Heart right ventricle (tissue), 16 donors: Measurements from ENCODE around the gene PFKFB2. TPM values are rescaled to one million over a fixed set of nuclear protein-coding genes. Genes with fewer than 3 reads are reported as not detected.
A peak's percentile ranks its signal among the peaks of the same experiment; 100 is the strongest.

ENCODE experiments used
- ATAC-seq, 8 donors: fragments of 200-7000 bp; cut with Tn5 transposase; one replicate each; pipeline ENCODE4 v1.9.1; 2020; ENCODE audit warnings: mild to moderate bottlenecking in 8 of 8, moderate library complexity in 8 of 8, moderate number of reproducible peaks in 1 of 8
- DNase-seq, 2 donors: peaks; one replicate each; pipeline ENCODE4 v3.0.0-alpha.2; 2020
- H3K27ac ChIP-seq, 10 donors: fragments of 200-600 bp; sonication (generic) in 2 of 10; one replicate each; pipeline versions ENCODE4 v1.5.0 to v1.8.0; 2020 to 2022; ENCODE audit warnings: mild to moderate bottlenecking in 3 of 10
- H3K27me3 ChIP-seq, 7 donors: fragments of 200-600 bp; one replicate each; pipeline ENCODE4 v1.8.0; 2021 to 2022; ENCODE audit warnings: mild to moderate bottlenecking in 2 of 7
- H3K36me3 ChIP-seq, 9 donors: fragments of 200-600 bp; sonication (generic) in 1 of 9; one replicate each; pipeline versions ENCODE4 v1.5.0 to v1.8.0; 2020 to 2022; ENCODE audit warnings: mild to moderate bottlenecking in 2 of 9
- H3K4me1 ChIP-seq, 9 donors: fragments of 200-600 bp; sonication (generic) in 1 of 9; one replicate each; pipeline versions ENCODE4 v1.5.0 to v1.8.0; 2020 to 2022; ENCODE audit warnings: mild to moderate bottlenecking in 4 of 9
- H3K4me3 ChIP-seq, 10 donors: fragments of 200-600 bp; sonication (generic) in 2 of 10; one replicate each; pipeline versions ENCODE4 v1.5.0 to v1.8.0; 2020 to 2022; ENCODE audit warnings: mild to moderate bottlenecking in 7 of 10, moderate library complexity in 2 of 10
- H3K9me3 ChIP-seq, 11 donors: fragments of 200-600 bp in 10 of 11; sonication (generic) in 2 of 11; one replicate each; pipeline versions ENCODE4 v1.5.0 to v1.8.0; 2013 to 2022; ENCODE audit warnings: mild to moderate bottlenecking in 2 of 11, control low read depth in 1 of 11, moderate library complexity in 1 of 11
- CTCF ChIP-seq, 9 donors: fragments of 200-600 bp; sonication (generic) in 2 of 9; IDR thresholded peaks; one replicate each; pipeline versions ENCODE4 v1.5.0 to v1.8.0; 2021 to 2022; ENCODE audit warnings: antibody characterized with exemption in 9 of 9, mild to moderate bottlenecking in 5 of 9, moderate library complexity in 1 of 9
- WGBS, 2 donors: extraction: QIAGEN DNeasy Blood & Tissue Kit; methylation state at CpG; one replicate each; pipeline ENCODE4 v1.1.7; 2013; ENCODE audit warnings: inconsistent platforms in 1 of 2; 5-methylcytosine and 5-hydroxymethylcytosine counted together
- intact Hi-C, 10 donors: fragments of 100-400 bp; cut with DNase I; formaldehyde crosslinking; loops; one replicate each; pipeline versions ENCODE4 v1.11.1 to v1.14.2; 2022
- polyA plus RNA-seq, 2 donors: library from polyadenylated mRNA; stranded (reverse); fragments of 200-250 nt; gene quantifications; one replicate each; pipeline ENCODE4 v1.2.3, GENCODE V29; 2013
- total RNA-seq, 10 donors: library from RNA; stranded (reverse); fragmentation: NEBNext Ultra II Directional in 3 of 10; extraction: Animal tissue kit (Norgen Biotek cat#: 25700) in 3 of 10; gene quantifications; one replicate each; pipeline versions ENCODE4 v1.2.1 to v1.2.4, GENCODE V29; 2021 to 2023
- donor health status: Arrhythmogenic right ventricular cardiomyopathy.
- donor health status: ischemic (EF 13 %, LVEDD 7.1; RV severe dilation, severe dysfunction).
- donor health status: healthy with polysubstance abuse.
- donor health status: DM: no; HTN: yes; CAD: no.
- donor health status: DM: no; HTN: no; CAD: no.
- donor health status: ischemic (EF 25% LVEDD 6.9; RV normal size, moderate dysfunction).
- donor health status: ischemic (EF 25% LVEDD 5.7; RV mildly dilated, moderate dysfunction).
- donor health status: healthy.
- donor health status: DM: yes; HTN: yes; CAD: no.
- donor health status: Ischemic cardiomyopathy.
- donor health status: ischemic (EF 35%, LVEDD 5.7; RV mildly dilated, moderate dysfunction).
- donor health status: nonischemic (EF 11% LVEDD 7.7; RV severe dilation, severe dysfunction).
- donor health status: DM: yes; HTN: yes; CAD: no.
- donor health status: PGD.
- donor health status: ischemic (EF 29% LVEDD 5.4; RV normal size, mild dysfunction).
- donor health status: nonischemic (EF 23%, LVEDD 6.1; RV moderate dilation, normal function).

The PFKFB2 gene
- total and polyA plus RNA-seq, 12 donors = 5.2 to 161 (median 69.2) TPM

- H3K9me3 ChIP-seq = no peaks in the 10 kb centered on the region
- H3K36me3 ChIP-seq = no peaks in the 10 kb centered on the region
- DNase-seq (no peak), ATAC-seq (no peak)
- H3K4me3 ChIP-seq = no peak overlapping the region
- H3K27me3 ChIP-seq = peaks cover 0 to 16% (median 5%) of the 10 kb centered on the region in 7 donors
- intact Hi-C loops = no loop called here
- no peak for TF ChIP-seq CTCF (IDR thresholded peaks at IDR 0.05)
- H3K4me1 ChIP-seq = peaks cover 2 to 58% (median 29%) of the 10 kb centered on the region in 9 donors
- H3K27ac ChIP-seq = peak overlapping the region in 2 of 10 donors; percentile 92 to 96
- WGBS, 2 donors = 93 to 97% methylated on average over 18 of the region's 18 CpGs
Measured at GRCh38 chr1:207027206-207027777, 25.8 kb upstream of the PFKFB2 start.

GRCh38 chr1:207027921-207028320, 25.2 kb upstream of the PFKFB2 start:
- no peak overlapping the region for H3K27ac ChIP-seq
- intact Hi-C loops = no loop called here
- peaks cover 0 to 16% (median 5%) of the 10 kb centered on the region in 7 donors for H3K27me3 ChIP-seq
- no peak for TF ChIP-seq CTCF (IDR thresholded peaks at IDR 0.05)
- no peaks in the 10 kb centered on the region for H3K9me3 ChIP-seq
- H3K4me1 ChIP-seq = peaks cover 2 to 57% (median 24%) of the 10 kb centered on the region in 9 donors
- no peak for DNase-seq
- WGBS, 2 donors = 90 to 93% methylated on average over 1 of the region's 1 CpG
- no peak overlapping the region for H3K4me3 ChIP-seq
- no peak for ATAC-seq
- H3K36me3 ChIP-seq = no peaks in the 10 kb centered on the region

- WGBS, 2 donors = 89 to 94% methylated on average over 2 of the region's 2 CpGs
- no peak for TF ChIP-seq CTCF (IDR thresholded peaks at IDR 0.05)
- Histone ChIP-seq H3K4me3 (no peak overlapping the region), H3K9me3 (no peaks in the 10 kb centered on the region), H3K27me3 (peaks cover 0 to 16% (median 5%) of the 10 kb centered on the region in 7 donors), H3K4me1 (peaks cover 2 to 47% (median 21%) of the 10 kb centered on the region in 9 donors), H3K27ac (no peak overlapping the region), H3K36me3 (no peaks in the 10 kb centered on the region)
- DNase-seq (no peak), ATAC-seq (no peak)
- intact Hi-C loops = no loop called here
Measured at GRCh38 chr1:207028884-207029650, 24.0 kb upstream of the PFKFB2 start.

GRCh38 chr1:207029701-207030521, 23.2 kb upstream of the PFKFB2 start:
- WGBS, 2 donors = 56 to 63% methylated on average over 5 of the region's 5 CpGs
- Histone ChIP-seq H3K4me1 (peaks cover 0 to 39% (median 13%) of the 10 kb centered on the region in 9 donors), H3K9me3 (no peaks in the 10 kb centered on the region), H3K36me3 (no peaks in the 10 kb centered on the region), H3K4me3 (no peak overlapping the region), H3K27me3 (peaks cover 0 to 16% (median 5%) of the 10 kb centered on the region in 7 donors), H3K27ac (no peak overlapping the region)
- intact Hi-C loops = no loop called here
- DNase-seq = no peak
- TF ChIP-seq CTCF (IDR thresholded peaks at IDR 0.05) = no peak
- no peak for ATAC-seq
